Activated T-cell treated with anti-CD3 and anti-CD28 coated beads, Interleukin-2, amount 50 U/mL, for 72 hours (primary cell): ENCODE results near the gene USP28. TPM values are rescaled to one million over a fixed set of nuclear protein-coding genes. Genes with fewer than 3 reads are reported as not detected.
A peak's percentile ranks its signal among the peaks of the same experiment; 100 is the strongest.
"Not testable (repeated sequence)": the region's sequence is repeated elsewhere in the genome, so short reads cannot be mapped to it uniquely, and the experiment has no call there.

Experiments used
- ATAC-seq, 2 donors: fragments of 150-1000 bp; cut with Tn5 transposase; replicated peaks in 1 of 2; 2 replicates each; pipeline ENCODE4 v1.10.0; 2021; ENCODE audit warnings: moderate library complexity in 2 of 2, mild to moderate bottlenecking in 1 of 2
- DNase-seq, 2 donors: peaks; one replicate each; pipeline ENCODE4 v3.0.0; 2021 to 2022; ENCODE audit warnings: mixed read lengths in 1 of 2
- H3K27ac Mint-ChIP-seq: one replicate; pipeline ENCODE4 v1.8.0; 2022; ENCODE audit warnings: mild to moderate bottlenecking, moderate library complexity, mixed read lengths
- H3K27me3 Mint-ChIP-seq: one replicate; pipeline ENCODE4 v1.8.0; 2022; ENCODE audit warnings: low read depth, mixed read lengths
- H3K36me3 Mint-ChIP-seq, 2 donors: one replicate each; pipeline ENCODE4 v1.8.0; 2022; ENCODE audit warnings: mixed read lengths in 2 of 2, mild to moderate bottlenecking in 1 of 2; ENCODE audit not compliant: insufficient read depth in 2 of 2
- H3K4me1 Mint-ChIP-seq: one replicate; pipeline ENCODE4 v1.8.0; 2022; ENCODE audit warnings: low read depth, mixed read lengths
- H3K4me3 Mint-ChIP-seq, 2 donors: one replicate each; pipeline ENCODE4 v1.8.0; 2022; ENCODE audit warnings: mild to moderate bottlenecking in 2 of 2, mixed read lengths in 2 of 2, moderate library complexity in 2 of 2
- H3K9me3 Mint-ChIP-seq, 2 donors: one replicate each; pipeline ENCODE4 v1.8.0; 2022; ENCODE audit warnings: mixed read lengths in 2 of 2
- total RNA-seq, 2 donors: library from RNA; stranded (reverse); gene quantifications; one replicate each; pipeline ENCODE4 v1.2.3, GENCODE V29; 2022

USP28 gene, protein sequence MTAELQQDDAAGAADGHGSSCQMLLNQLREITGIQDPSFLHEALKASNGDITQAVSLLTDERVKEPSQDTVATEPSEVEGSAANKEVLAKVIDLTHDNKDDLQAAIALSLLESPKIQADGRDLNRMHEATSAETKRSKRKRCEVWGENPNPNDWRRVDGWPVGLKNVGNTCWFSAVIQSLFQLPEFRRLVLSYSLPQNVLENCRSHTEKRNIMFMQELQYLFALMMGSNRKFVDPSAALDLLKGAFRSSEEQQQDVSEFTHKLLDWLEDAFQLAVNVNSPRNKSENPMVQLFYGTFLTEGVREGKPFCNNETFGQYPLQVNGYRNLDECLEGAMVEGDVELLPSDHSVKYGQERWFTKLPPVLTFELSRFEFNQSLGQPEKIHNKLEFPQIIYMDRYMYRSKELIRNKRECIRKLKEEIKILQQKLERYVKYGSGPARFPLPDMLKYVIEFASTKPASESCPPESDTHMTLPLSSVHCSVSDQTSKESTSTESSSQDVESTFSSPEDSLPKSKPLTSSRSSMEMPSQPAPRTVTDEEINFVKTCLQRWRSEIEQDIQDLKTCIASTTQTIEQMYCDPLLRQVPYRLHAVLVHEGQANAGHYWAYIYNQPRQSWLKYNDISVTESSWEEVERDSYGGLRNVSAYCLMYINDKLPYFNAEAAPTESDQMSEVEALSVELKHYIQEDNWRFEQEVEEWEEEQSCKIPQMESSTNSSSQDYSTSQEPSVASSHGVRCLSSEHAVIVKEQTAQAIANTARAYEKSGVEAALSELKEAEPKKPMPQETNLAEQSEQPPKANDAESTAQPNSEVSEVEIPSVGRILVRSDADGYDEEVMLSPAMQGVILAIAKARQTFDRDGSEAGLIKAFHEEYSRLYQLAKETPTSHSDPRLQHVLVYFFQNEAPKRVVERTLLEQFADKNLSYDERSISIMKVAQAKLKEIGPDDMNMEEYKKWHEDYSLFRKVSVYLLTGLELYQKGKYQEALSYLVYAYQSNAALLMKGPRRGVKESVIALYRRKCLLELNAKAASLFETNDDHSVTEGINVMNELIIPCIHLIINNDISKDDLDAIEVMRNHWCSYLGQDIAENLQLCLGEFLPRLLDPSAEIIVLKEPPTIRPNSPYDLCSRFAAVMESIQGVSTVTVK
- total RNA-seq, result 10 to 100 TPM; 42.6 to 43.5 TPM

GRCh38 chr11:113875234-113876073, at the start of gene USP28:
Gene USP28, minus strand, starts transcription at chr11:113875572. Its CDS starts 71 bp downstream, at chr11:113875501.
- DNase-seq (peak; percentile 86 to 92), ATAC-seq (peak; percentile 87 to 90)
- peak within 1 kb of the TSS; percentile 95 to 98 for H3K4me3 Mint-ChIP-seq
- no peaks in the 10 kb centered on the region for H3K27me3 Mint-ChIP-seq
- peaks cover 0 to 1% of the 10 kb centered on the region in 2 donors for H3K9me3 Mint-ChIP-seq
- H3K36me3 Mint-ChIP-seq, result peaks cover 1 to 10% of the 10 kb centered on the region in 2 donors
- peaks cover 60% of the 10 kb centered on the region for H3K4me1 Mint-ChIP-seq
- H3K27ac Mint-ChIP-seq, result peak within 1 kb of the TSS; percentile 97

DNA sequence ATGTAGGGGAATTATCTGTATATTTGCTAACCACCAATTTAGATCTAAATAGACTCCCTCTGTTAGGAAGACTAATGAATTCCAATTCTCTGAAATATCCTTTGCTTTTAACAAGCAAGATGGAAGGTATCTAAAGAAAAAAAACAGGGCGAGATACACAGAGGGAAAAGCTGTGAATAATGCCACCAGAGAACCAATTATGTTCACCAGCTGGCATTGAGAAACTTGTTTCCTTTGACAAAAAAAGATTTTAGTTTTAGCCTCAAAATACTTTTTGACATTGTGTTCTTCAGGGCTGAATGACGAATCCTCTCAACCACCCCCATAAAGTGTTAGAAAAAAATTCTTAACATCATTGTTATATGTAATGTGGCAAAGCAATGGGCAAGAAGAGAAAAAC, 48.2 kb upstream of the USP28 start:
- no peaks in the 10 kb centered on the region for H3K9me3 Mint-ChIP-seq
- ATAC-seq, result no peak
- H3K36me3 Mint-ChIP-seq, result no peaks in the 10 kb centered on the region
- H3K4me3 Mint-ChIP-seq, result no peak overlapping the region
- peaks cover 29% of the 10 kb centered on the region for H3K27me3 Mint-ChIP-seq
- H3K27ac Mint-ChIP-seq, result no peak overlapping the region
- no peak for DNase-seq
- no peaks in the 10 kb centered on the region for H3K4me1 Mint-ChIP-seq

DNA sequence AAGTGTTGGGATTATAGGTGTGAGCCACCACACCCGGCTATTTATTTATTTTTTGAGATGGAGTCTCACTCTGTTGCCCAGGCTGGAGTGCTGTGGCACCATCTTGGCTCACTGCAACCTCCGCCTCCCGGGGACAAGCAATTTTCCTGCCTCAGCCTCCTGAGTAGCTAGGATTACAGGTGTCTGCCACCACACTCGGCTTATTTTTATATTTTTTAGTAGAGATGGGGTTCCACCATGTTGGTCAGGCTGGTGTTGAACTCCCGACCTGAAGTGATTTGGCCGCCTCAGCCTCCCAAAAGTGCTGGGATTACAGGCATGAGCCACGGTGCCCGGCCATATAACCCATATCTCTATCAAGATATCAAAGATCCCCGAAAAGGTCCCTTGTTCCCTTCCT, 36.1 kb upstream of the USP28 start:
- peaks cover 10% of the 10 kb centered on the region for H3K27me3 Mint-ChIP-seq
- H3K4me3 Mint-ChIP-seq, H3K9me3 Mint-ChIP-seq, DNase-seq, H3K4me1 Mint-ChIP-seq, ATAC-seq, H3K36me3 Mint-ChIP-seq, H3K27ac Mint-ChIP-seq: not testable (repeated sequence)

DNA sequence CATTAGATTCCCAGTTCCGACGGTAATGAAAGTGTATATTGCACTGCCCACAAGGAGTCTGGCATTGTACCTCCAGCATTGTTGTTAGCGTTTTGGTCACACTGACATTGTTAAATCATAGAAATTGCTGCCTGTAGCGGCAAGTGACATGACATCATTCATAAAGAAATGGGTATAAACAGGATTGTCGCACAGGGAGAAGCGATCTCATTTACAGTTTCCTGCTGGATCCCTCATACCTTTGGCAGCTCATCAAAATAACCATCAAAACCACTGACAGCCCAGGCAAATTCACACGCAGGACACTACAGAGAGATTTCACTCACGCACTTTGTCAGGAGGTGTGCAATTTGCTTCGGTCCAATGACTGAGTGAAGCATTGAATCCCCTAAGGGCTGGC, 32.7 kb upstream of the USP28 start:
- Mint-ChIP-seq H3K9me3 (no peaks in the 10 kb centered on the region), H3K4me1 (no peaks in the 10 kb centered on the region), H3K27me3 (peaks cover 10% of the 10 kb centered on the region), H3K27ac (no peak overlapping the region), H3K36me3 (no peaks in the 10 kb centered on the region), H3K4me3 (no peak overlapping the region)
- ATAC-seq, result no peak
- DNase-seq, result no peak

DNA sequence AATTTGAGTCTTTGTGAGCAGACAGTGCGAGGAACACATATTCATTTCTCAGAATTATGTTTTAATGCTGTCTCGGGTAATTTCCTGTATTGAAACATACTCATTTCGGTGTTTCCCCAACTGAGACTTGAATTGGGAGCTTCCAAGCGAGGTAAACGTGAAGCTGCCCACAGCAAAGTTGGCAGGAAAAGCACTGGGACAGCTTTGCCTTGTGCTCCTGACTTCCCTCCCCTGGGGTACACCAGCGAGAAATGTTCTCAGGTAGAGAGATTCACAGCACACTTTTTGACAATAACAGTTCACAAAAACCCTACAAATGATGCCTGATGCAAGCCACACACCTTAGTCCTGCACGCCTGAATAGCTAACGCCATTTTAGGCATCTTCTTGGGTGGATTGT, 32.3 kb upstream of the USP28 start:
- Mint-ChIP-seq H3K27me3 (peaks cover 10% of the 10 kb centered on the region), H3K27ac (no peak overlapping the region), H3K4me1 (no peaks in the 10 kb centered on the region), H3K4me3 (peak overlapping the region in 1 of 2 donors; percentile 51), H3K36me3 (no peaks in the 10 kb centered on the region), H3K9me3 (no peaks in the 10 kb centered on the region)
- ATAC-seq, result no peak
- no peak for DNase-seq

DNA sequence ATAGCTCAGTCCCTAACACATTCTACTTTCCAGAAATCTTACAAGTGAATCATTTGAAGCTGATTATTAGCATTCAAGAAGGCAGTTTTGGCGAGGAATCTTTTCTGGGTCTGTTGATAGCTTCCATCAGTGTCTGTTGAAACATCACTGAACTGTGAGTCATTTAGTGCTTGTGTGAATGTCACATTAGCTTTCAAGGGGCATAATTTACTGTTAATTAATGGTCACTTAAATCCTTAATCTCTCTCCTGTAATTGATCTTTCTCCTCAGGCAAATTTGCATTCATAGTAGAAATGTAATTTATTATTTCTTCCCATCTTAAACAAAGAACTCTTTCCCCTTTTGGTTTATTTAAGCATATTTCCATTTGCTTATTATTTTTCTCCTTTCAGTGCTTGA, 31.8 kb upstream of the USP28 start:
- Mint-ChIP-seq H3K4me3 (peak overlapping the region in 1 of 2 donors; percentile 51), H3K27me3 (peaks cover 10% of the 10 kb centered on the region), H3K36me3 (no peaks in the 10 kb centered on the region), H3K9me3 (no peaks in the 10 kb centered on the region), H3K4me1 (no peaks in the 10 kb centered on the region), H3K27ac (peak overlapping the region; percentile 54)
- DNase-seq (no peak), ATAC-seq (no peak)

DNA sequence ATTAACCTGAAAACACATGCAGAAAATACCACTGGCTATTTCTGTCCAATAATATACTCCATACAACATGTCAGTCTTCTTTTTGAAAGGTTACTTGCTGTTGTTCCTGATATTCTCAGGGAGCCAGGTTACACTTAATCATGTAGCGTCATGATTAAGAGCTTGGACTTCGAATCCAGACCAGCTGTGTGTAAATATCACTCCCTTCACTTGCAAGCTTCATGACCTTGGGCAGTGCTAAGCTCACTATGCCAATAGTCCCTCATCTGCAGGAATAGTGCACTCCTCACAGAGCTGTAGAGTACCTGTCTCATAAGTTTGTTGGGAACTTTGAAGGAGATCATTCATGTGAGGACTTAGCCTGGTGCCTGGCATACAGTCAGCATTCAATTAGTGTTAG, 31.1 kb upstream of the USP28 start:
- no peaks in the 10 kb centered on the region for H3K9me3 Mint-ChIP-seq
- ATAC-seq (no peak), DNase-seq (no peak)
- H3K4me3 Mint-ChIP-seq, result no peak overlapping the region
- H3K27ac Mint-ChIP-seq, result no peak overlapping the region
- peaks cover 14% of the 10 kb centered on the region for H3K27me3 Mint-ChIP-seq
- no peaks in the 10 kb centered on the region for H3K4me1 Mint-ChIP-seq
- no peaks in the 10 kb centered on the region for H3K36me3 Mint-ChIP-seq

DNA sequence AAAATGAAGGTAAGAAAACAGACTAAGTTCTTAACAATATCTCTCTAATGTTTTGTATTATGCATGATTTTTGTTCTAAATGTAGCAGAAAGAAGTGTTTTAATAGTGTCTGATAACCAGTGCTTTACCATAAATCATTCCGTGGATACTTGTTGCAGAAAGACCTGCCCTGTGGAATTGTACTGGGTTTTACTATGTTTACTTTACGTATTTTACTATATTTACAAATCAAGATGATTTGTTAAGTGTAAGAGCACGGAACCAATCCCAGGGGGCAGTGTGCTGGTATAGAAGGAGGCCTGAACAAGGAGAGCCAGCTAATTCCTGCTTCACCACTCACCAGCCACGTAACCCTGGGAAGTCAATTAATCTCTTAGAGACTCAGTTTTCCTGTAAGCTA, 30.7 kb upstream of the USP28 start:
- H3K4me3 Mint-ChIP-seq, result no peak overlapping the region
- no peaks in the 10 kb centered on the region for H3K9me3 Mint-ChIP-seq
- H3K36me3 Mint-ChIP-seq, result no peaks in the 10 kb centered on the region
- no peaks in the 10 kb centered on the region for H3K4me1 Mint-ChIP-seq
- ATAC-seq (no peak), DNase-seq (no peak)
- no peak overlapping the region for H3K27ac Mint-ChIP-seq
- H3K27me3 Mint-ChIP-seq, result peaks cover 15% of the 10 kb centered on the region

- no peak within 1 kb of the TSS for H3K4me3 Mint-ChIP-seq
- no peaks in the 10 kb centered on the region for H3K36me3 Mint-ChIP-seq
- no peaks in the 10 kb centered on the region for H3K9me3 Mint-ChIP-seq
- H3K4me1 Mint-ChIP-seq, result no peaks in the 10 kb centered on the region
- H3K27ac Mint-ChIP-seq, result no peak within 1 kb of the TSS
- no peak for DNase-seq
- ATAC-seq, result no peak
- peaks cover 15% of the 10 kb centered on the region for H3K27me3 Mint-ChIP-seq
Measured at GRCh38 chr11:113904379-113905101, 29.2 kb upstream of the USP28 start, which contains the start of gene HTR3B. Gene HTR3B, plus strand, starts transcription at chr11:113904796. Its CDS starts 138 bp downstream, at chr11:113904934.

- ATAC-seq (no peak), DNase-seq (no peak)
- Mint-ChIP-seq H3K27ac (no peak overlapping the region), H3K4me1 (peaks cover 3% of the 10 kb centered on the region), H3K4me3 (no peak overlapping the region), H3K36me3 (no peaks in the 10 kb centered on the region), H3K27me3 (peaks cover 5% of the 10 kb centered on the region), H3K9me3 (no peaks in the 10 kb centered on the region)
Measured at GRCh38 chr11:113901141-113901540, 25.8 kb upstream of the USP28 start.

DNA sequence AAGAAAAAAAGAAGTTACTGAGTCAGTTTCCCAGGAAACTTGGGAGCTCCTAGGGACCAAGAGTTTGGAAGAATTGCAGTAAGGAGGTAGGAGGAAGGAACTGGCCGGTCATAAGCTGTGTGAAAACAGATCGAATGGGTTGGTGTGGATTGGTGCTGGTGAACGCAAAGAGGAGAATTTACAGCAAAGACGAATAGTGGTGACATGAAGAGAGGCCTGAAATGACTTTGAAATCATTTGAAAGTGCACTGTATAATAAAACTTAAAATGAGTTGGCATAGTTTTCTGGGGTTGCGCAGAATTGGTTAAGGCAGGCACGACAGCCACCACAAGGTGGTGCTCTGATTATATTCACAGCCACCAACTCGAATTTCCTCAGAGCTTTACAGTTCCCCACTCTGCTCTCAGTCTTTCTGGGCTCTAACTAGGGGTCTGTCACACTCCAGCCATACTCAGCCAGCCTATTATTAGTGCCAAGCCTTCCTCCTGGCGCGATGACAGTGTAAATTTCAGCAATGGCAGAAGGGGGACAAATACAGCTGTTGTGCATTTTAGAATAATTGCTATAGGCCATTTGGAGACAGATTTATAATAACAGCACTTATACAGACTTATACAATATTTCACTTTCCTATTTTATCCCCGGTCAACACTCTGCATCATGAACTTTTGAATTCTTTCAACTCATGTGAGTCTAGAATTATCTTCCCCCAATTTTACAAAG, 20.9 kb upstream of the USP28 start:
- H3K4me3 Mint-ChIP-seq, result no peak overlapping the region
- H3K9me3 Mint-ChIP-seq, result no peaks in the 10 kb centered on the region
- peak; percentile 60 for ATAC-seq

More for the DNA sequence above, 20.9 kb upstream of the USP28 start:
- Mint-ChIP-seq H3K36me3 (no peaks in the 10 kb centered on the region), H3K27me3 (no peaks in the 10 kb centered on the region), H3K4me1 (peaks cover 7% of the 10 kb centered on the region), H3K27ac (no peak overlapping the region)
- peak; percentile 10 to 38 for DNase-seq
